ENCODE measurements around the gene FBLN5. TPM values are rescaled to one million over a fixed set of nuclear protein-coding genes. Genes with fewer than 3 reads are reported as not detected.

The FBLN5 gene
- total RNA-seq, 1 experiment from 2014 or later: not detected

GRCh38 chr14:91879196-91879595 lies 68.3 kb downstream of the FBLN5 start:
- no peaks in the 10 kb centered on the region for H3K36me3 ChIP-seq (ENCODE audit: low read depth)
- H3F3A ChIP-seq (ENCODE audit: insufficient read depth, low read depth): no peaks in the 10 kb centered on the region
- POLR2A ChIA-PET (ENCODE audit: unreplicated experiment): no interaction called here
- CTCF ChIA-PET: no interaction called here
- H4K20me1 ChIP-seq (ENCODE audit: insufficient read depth): no peaks in the 10 kb centered on the region
- H3K9me3 ChIP-seq (ENCODE audit: insufficient read depth, low read depth): no peaks in the 10 kb centered on the region
- H3K27ac ChIP-seq: no peak overlapping the region
- no TSS peak for BruUV-seq (replicated peaks)
- H3K9me2 ChIP-seq (ENCODE audit: insufficient read depth): no peaks in the 10 kb centered on the region
- no peaks in the 10 kb centered on the region; the same call in 1 of the 2 replicates for H3K4me1 ChIP-seq (replicated peaks; ENCODE audit: insufficient read depth)
- TF ChIP-seq CTCF (conservative IDR thresholded peaks at IDR 0.05): no peak
- no peak for TF ChIP-seq EZH2 (IDR thresholded peaks at IDR 0.05; ENCODE audit: low read depth)
- intact Hi-C loops (cut with micrococcal nuclease; ENCODE audit: unreplicated experiment): no loop called here
- no peak overlapping the region for H2AFZ ChIP-seq
- DNase-seq: no peak
- no peaks in the 10 kb centered on the region for H3K79me2 ChIP-seq (ENCODE audit: low read depth)
- H3K4me2 ChIP-seq: no peak overlapping the region
- no peak overlapping the region for H3K4me3 ChIP-seq
- no peaks in the 10 kb centered on the region for H3K27me3 ChIP-seq (ENCODE audit: insufficient read depth, low read depth)

GRCh38 chr14:91878274-91878673 lies 69.2 kb downstream of the FBLN5 start:
- CTCF ChIA-PET: no interaction called here
- no peak overlapping the region for H3K4me2 ChIP-seq
- no peak for DNase-seq
- no peaks in the 10 kb centered on the region for H3K9me3 ChIP-seq (ENCODE audit: insufficient read depth, low read depth)
- H4K20me1 ChIP-seq (ENCODE audit: insufficient read depth): no peaks in the 10 kb centered on the region
- H3F3A ChIP-seq (ENCODE audit: insufficient read depth, low read depth): no peaks in the 10 kb centered on the region
- H3K9me2 ChIP-seq (ENCODE audit: insufficient read depth): no peaks in the 10 kb centered on the region
- POLR2A ChIA-PET (ENCODE audit: unreplicated experiment): no interaction called here
- H3K36me3 ChIP-seq (ENCODE audit: low read depth): no peaks in the 10 kb centered on the region
- H3K27ac ChIP-seq: no peak overlapping the region
- intact Hi-C loops (cut with micrococcal nuclease; ENCODE audit: unreplicated experiment): no loop called here
- no peaks in the 10 kb centered on the region for H3K79me2 ChIP-seq (ENCODE audit: low read depth)
- H3K4me1 ChIP-seq (replicated peaks; ENCODE audit: insufficient read depth): peaks cover 3% of the 10 kb centered on the region
- H3K4me3 ChIP-seq: no peak overlapping the region
- H2AFZ ChIP-seq: no peak overlapping the region
- TF ChIP-seq CTCF (conservative IDR thresholded peaks at IDR 0.05) (no peak), EZH2 (IDR thresholded peaks at IDR 0.05; ENCODE audit: low read depth) (no peak)
- no TSS peak for BruUV-seq (replicated peaks)
- no peaks in the 10 kb centered on the region for H3K27me3 ChIP-seq (ENCODE audit: insufficient read depth, low read depth)

- no TSS peak for BruUV-seq (replicated peaks)
- ChIA-PET CTCF (interaction anchor here (0.5 kb wide), 1 partner anchor 35 kb away, joined by 6 read pairs; no protein-coding TSS in a partner anchor), POLR2A (ENCODE audit: unreplicated experiment) (no interaction called here)
- intact Hi-C loops (cut with micrococcal nuclease; ENCODE audit: unreplicated experiment): no loop called here
- Histone ChIP-seq H3K9me2 (ENCODE audit: insufficient read depth) (no peaks in the 10 kb centered on the region), H3F3A (ENCODE audit: insufficient read depth, low read depth) (peaks cover 4% of the 10 kb centered on the region; the same call in 1 of the 2 replicates), H3K4me1 (replicated peaks; ENCODE audit: insufficient read depth) (peaks cover 9% of the 10 kb centered on the region), H3K9me3 (ENCODE audit: insufficient read depth, low read depth) (no peaks in the 10 kb centered on the region), H4K20me1 (ENCODE audit: insufficient read depth) (no peaks in the 10 kb centered on the region), H3K36me3 (ENCODE audit: low read depth) (no peaks in the 10 kb centered on the region), H3K27ac (no peak overlapping the region), H3K27me3 (ENCODE audit: insufficient read depth, low read depth) (no peaks in the 10 kb centered on the region), H3K79me2 (ENCODE audit: low read depth) (no peaks in the 10 kb centered on the region), H2AFZ (no peak overlapping the region), H3K4me3 (no peak overlapping the region), H3K4me2 (no peak overlapping the region)
- TF ChIP-seq CTCF (conservative IDR thresholded peaks at IDR 0.05) (no peak), EZH2 (IDR thresholded peaks at IDR 0.05; ENCODE audit: low read depth) (no peak)
- no peak for DNase-seq
Measured at GRCh38 chr14:91877376-91877915, 70.0 kb downstream of the FBLN5 start.

Measured in PC-9 (cell line).